EL (cell line): ENCODE data around the gene ANTXR1.
A peak's percentile ranks its signal among the peaks of the same experiment; 100 is the strongest.
"Not testable (repeated sequence)": the region's sequence is repeated elsewhere in the genome, so short reads cannot be mapped to it uniquely, and the experiment has no call there.

ENCODE experiments used
- DNase-seq: peaks from one replicate; pipeline ENCODE4 v3.0.0-alpha.2; 2016

Gene ANTXR1

DNA sequence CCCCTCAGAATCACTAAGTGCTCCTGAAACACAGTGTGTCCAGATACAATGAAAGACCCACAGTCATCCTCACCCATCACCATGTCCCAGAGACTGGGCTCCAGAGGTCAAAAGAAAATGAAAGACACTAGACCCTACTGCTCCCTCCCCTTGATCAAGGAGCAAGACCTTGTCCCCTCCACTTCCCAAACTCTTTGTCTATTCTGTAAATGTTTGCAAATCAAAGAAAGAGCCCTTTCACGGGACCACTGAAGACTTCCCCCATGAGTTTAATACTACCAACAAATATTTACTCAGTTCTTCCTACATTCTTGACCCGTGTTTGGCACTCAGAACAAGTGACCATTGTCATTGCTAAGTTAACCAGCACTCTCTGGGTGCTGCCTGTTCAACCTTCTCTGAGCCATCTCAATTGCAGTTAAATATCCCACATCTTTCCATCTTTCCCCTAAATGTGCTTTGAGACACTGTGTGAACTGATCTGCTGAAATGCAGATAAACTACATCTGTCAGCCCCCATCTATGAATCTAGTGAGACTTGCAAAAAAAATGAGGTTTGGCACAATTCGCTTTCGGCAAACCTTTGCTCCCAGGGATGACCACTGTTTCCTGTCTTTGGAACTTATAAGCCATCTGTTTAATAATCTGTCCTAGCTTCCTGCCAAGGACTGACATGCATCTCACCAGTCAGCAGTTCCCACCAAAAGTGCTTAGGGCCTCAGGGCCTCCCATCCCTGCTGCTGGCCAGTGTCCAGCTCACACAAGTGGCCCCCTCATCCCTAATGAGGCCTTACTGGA is 203.8 kb downstream of the ANTXR1 start:
- DNase-seq: peak; percentile 70

DNA sequence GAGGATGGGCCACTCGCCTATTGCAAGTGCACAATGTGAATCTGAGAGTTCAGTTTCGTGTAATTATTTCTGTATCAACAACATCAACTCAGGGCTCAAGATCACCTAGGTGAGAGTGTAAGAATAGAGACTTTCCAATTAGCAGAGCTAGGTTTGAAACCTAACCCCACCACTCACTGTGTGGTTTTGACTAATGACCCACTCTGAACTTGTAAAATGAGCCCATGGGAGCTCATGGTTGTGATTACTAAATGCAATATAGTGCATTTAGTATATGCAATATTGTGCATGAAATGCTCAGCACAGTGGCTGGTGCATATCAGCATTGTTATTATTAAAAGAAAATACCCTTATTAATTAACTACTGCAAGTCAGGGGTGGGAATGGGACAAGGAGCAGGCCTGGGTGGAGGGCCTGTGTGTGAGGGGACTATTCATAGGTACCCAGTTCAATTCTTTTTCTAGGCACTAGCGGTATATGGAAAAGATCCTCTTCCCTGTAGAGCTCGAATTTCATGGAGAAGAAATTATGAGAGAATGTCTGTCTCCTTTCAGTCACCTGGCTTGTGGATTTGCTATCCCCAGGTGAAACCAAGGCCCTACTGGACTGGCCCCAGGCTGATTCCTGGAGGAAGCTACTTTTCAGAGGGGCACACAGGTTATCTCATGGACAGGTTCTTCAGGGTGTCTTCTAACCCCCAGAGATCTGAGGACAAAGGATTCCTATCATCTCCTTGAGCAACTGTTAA is 204.5 kb downstream of the ANTXR1 start:
- no peak for DNase-seq

DNA sequence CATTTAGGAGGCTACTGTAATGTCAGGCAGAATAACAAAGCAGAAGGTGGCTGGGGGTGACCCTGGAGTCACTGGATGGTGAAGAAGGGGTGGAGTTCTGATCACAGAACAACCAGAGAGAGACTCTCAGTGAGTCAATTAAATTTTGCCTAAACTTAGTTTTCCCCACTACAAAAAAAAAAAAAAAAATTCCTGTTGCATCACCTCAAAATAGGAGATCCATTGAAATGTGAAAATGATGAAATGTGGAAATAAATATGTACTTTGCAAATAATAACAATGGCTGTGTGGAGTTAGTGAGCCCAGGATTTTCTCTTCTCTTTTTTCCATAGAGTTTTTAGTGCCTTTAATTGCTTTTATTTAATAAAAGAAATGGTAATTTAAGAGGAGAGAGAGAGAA is 208.5 kb downstream of the ANTXR1 start:
- DNase-seq: no peak

DNA sequence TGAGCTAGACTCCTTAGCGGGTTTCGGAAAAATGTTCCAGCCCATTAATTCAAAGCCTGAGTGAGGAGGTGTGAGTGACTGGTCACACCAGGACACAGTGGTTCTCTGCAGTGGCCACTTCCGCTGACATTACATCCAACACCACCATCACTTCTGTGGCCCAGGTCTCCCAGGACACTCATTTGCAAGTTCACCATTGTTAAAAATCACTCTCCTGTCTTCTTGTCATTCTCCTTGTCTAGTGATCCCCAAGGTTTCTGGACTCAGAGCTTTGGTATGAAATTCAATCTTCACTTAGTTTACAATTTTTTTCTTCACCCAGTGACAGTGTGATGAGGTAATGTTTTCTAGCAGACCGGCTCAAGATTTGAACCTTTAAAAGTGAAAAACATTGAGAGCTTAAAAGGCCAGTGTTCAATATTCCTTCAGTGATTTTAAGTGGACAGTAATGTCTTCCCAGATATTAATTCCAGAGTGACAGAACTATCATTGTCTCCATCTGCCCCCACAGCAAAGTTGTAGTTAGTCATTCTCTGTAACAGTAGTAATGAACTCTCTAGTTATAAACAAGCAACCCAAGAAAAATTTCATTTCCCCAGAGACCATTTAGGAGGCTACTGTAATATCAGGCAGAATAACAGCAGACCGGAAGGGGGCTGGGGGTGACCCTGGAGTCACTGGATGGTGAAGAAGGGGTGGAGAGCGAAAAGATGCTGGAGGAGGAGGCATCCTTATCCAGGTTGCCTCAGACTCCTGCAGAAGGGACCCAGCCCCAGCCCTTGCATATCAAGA is 209.2 kb downstream of the ANTXR1 start:
- peak; percentile 60 for DNase-seq

DNA sequence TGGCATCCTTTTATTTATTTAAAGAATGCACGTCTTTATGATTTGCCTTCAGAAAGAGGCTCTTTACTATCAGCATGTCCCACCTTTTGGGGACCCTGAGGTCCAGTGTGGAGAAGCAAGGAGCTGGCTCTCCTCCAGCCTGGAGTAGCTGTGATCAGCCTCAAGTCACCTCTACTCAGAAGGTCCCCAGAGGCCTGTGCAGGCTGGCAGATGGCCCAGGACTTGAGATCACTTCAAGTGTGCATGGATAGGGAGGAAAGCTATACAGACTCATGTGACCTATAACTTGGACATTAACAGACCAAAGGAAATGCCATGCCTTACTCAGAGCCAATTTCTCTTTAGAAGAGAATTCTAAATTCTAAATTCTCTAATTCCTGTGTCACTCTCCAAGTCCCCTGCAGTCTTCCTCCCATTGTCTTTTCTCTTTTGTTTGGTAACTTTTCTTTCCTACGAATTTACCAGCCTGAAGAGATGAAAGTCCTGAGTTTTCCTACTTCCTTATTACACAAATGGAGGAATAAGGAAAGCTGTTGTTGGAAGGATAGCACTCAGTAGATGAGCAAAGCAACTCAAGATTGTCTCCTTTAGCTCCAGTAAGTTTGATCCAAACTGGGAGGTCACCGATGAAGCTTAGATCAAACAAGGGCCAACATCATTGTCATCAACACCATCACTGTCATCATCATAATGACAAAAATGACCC is 210.1 kb downstream of the ANTXR1 start:
- peak; percentile 54 for DNase-seq

DNA sequence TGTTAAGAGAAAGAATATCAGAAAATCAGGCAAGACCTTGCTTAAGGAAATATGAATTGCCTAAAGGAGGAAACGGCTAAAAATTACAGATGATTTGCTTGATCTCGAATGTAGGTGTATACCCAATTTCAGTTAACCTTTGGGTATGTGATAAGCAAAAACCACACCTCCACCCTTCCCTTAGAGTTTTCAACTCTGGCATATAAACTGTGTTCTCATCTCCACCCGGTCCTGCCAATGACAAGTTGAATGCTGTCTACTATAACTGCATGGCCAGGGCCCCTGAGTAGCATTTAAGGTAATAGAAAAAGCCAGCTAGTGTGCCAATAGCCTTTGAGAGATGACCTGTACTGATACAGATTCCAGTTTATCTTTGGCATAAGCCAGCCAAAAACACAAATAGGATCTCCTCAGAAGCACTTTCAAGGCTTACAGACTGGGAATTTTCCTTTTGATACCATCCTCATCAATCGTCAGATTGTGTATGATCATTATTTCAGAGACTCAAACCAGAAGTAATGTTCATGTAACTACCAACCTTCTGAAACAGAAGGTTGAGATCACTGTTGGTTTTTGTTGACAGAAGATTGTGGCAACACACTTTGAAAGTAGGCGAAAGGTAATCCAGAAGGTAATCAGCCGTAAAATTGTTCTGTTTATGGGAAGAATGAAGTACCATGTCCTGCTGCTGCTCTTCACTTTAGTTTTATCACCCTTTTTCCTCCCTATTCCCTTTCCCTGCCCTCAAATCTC is 211.0 kb downstream of the ANTXR1 start:
- no peak for DNase-seq

DNA sequence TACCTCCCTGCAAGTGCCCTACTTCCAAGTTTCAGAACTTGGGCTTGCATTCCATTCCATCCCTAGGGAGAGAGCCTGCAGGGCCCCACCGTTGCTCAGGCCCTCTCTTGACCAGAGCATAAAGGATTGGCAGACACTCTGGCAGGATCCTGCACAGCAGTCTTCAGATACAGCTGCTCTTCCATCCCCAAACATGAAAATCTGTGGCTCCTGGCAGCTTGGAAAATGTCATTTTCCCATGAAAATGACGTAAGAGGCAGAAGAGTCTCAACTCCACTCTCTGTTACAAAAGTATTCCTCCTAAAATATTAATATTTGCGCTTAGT is 211.5 kb downstream of the ANTXR1 start:
- DNase-seq: no peak

DNA sequence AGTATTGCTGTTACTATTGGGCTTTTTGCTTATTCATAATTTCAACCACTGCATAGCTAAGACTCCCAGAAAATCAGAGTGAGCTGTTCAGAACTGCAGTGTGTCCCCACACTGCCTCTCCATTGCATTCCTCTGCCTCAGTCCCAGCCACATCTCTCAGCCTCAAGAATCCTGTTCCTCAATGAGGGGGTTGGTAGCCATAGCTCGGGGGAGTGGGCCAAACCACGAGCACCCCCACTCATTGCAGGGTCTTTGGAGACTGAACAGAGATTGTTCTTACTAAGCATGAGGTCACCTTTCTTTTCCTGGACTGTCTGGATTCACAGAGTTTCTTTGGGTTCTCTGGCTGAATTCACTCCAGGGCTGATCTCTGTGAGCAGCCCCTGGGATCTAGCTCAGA is 213.0 kb downstream of the ANTXR1 start:
- DNase-seq: no peak

DNA sequence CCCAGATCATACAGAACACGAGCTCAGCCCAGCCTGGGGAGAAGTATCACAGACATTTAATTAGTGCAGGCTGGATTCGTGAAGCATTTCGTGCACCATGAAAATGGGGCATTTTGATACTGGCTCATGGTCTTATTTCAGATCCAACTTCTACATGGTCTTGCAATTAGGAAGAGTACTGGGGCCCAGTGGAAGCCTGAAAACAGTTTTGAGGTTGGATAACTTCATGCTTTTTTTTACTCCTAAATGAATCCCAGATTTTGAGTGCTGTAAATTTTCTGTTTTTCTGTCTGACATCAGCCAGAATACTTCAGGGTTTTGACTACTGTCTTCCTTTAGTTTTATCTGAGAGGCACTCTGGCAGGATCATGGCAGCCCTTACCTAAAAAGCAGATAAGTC is 213.9 kb downstream of the ANTXR1 start:
- no peak for DNase-seq

DNA sequence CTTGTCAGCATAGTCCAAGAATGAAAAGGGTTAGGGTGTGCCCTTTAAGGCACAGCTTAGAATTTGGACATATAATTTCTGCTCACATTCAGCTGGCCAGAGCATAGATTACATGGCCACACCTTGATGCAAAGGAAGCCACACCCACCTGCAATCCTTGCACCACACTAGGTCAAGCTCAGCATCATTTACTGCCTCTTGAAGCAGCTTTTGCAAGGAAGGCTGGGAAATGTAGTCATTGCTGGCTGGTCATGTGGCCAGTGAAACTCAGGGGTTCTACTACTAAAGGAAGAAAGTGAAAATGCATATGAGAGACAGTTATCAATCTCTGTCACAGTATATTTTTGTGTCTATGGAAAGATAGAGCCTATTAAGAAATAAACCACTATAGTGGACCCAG is 214.7 kb downstream of the ANTXR1 start:
- DNase-seq: no peak

DNA sequence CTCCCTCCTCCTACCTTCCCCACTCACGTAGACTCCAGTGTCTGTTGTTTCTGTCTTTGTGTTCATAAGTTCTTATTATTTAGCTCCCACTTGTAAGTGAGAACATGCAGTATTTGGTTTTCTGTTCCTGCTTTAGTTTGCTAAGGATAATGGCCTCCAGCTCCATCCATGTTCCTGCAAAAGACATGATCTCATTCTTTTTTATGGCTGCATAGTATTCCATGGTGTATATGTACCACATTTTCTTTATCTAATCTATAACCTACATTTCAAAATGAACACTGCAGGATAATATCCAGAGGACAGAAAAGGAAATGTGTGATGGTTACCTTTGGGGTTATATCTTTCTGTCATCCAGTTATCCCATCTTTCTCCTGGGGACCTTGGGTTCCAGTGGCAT is 218.0 kb downstream of the ANTXR1 start:
- DNase-seq: not testable (repeated sequence)

DNA sequence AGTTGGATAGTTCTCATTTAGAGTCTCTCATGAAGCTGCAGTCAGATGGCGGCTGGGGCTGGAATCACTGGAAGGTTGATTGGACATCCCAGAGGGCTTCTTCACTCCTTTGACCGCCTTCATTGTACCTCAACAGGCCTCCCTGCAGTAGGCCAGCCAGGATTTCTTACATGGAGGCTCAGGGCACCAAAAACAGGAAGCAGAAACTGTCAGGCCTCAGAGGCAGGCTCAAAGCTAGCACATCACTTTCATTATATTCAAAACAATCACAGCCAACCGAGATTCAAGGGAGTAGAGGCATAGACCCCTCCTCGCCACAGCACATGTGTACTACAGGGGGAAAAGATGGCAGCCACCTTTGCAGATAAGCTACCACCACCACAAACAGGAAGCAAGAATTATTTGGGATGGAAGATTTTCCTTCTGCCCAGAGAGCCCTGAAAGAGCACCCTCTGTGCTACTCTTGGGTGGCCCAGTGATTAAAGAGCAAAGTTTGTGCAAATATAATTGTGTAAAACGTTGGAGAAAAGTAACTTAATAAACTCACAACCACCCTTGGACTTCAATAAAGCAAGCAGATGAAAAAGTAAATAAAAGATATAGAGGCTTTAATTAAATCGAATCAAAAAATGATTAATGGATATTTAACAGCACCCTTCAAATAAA is 218.8 kb downstream of the ANTXR1 start:
- DNase-seq: no peak

DNA sequence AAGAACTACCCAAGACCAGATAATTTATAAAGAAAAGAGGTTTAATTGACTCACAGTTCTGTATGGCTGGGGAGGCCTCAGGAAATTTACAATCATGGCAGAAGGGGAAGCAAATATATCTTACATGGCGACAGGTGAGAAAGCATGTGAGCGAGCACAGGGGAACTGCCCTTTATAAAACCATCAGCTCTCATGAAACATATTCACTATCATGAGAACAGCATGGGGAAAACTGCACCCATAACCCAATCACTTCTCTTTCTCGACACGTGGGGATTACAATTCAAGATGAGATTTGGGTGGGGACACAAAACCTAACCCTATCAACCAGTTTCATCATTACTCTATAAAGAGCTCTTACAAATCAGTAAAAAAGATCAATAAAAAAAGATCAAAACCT is 222.9 kb downstream of the ANTXR1 start:
- DNase-seq: not testable (repeated sequence)

DNA sequence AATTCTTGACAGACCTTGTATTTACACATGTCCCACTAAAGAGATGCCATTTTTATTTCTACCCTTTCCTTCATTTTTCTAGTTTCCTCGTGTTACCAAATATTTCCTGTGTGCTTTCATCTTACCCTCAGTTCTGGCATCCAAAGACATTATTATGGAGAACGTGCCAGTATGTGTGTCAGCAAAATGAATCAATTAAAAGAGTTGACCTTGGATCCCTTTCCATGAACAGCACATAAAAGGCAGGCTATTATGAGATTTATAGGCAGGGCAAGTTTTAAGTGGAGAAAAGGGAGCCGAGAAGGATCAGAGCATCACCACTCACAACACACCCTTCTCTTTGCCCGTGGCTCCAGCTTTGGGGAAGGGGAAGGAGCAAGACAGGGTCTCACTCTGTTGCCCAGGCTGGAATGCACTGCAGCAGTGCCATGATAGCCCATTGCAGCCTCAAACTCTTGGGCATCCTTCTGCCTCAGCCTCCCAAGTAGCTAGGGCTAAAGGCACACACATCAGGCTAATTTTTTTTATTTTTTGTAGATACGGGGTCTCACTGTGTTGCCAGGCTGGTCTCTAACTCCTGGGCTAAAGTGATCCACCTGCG is 224.2 kb downstream of the ANTXR1 start:
- DNase-seq: no peak

DNA sequence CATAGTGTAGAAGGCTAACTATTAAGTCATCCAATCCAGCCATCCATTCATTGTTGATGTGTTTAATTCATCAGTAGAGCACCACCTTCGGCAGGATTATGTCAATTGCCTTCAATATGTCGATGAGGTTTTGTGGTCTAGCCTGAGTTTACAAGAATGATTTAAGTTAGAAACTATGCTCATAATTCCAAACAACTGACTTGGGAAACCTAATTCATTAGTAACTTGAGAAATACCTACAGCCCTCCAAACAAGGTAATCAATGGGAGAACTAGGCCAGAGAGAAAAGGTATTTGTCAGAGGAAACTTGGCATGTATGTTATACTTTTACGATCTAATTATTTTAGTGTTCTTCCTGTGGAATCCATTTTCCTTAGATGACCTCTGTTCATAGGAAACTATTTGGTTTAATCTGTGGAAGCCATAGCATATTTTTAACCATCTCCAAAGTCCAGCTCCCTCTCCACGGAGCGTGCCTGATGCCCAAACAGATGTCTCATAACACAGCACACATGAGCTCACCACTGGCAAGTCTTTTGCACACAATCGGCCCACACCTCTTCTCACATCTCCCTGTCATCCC is 225.6 kb downstream of the ANTXR1 start:
- DNase-seq: peak; percentile 84

DNA sequence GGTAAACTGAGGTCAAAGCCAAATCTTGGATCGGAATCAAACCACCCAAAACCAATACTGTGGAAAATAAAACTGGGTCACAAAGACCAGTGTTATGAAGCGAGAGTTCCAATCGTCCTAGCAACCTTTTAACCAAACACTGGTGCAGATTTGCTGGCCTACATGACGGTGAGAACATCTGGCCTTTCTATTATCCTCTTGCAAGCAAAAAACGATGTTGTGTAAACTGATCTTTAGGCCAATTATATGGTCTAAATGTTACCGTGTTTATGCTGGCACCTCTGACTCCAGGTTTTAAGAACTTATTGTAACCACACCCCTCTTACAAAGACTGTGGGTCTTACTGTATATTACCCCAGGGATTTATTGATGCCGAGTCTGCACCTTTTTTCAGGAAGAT is 228.1 kb downstream of the ANTXR1 start:
- no peak for DNase-seq

DNA sequence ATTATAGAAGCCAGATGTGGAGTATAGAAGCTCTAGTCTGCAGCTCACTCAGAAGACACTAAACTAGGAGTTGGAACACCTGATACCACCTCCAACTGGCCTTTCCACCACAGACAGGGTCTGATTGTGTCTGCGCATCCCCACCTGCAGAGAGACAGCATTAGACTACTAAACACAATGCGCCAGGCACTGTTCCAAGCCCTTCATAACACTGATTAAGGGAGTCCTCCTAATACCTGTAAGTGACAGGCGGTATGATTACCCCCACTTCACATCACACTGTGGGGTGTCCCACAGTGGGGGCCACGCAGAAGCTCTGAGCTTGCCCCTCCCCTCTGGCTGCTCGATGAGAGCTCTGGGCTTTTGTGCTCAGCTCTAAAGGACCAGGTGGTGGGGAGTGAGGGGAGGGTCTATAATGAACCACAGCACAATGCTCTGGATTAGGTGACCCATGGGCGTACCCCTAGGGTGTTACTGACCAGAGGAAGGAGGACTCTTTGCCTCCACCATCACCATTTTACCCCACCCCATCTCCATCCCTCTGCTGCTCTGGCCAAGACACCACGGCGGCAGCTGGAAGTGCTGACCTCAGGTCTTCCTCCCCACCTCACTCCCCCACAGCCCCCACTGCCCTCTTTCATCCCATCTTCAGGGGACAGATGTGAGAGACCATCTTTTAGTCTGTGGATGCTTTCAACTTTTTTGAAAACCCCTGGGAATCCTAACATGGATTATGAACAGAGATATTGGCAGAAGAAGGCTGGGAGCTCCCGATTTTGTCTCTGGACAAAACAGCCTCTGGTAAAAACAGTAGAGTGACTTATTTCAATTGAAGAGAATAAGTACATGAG is 228.9 kb downstream of the ANTXR1 start:
- DNase-seq: no peak

DNA sequence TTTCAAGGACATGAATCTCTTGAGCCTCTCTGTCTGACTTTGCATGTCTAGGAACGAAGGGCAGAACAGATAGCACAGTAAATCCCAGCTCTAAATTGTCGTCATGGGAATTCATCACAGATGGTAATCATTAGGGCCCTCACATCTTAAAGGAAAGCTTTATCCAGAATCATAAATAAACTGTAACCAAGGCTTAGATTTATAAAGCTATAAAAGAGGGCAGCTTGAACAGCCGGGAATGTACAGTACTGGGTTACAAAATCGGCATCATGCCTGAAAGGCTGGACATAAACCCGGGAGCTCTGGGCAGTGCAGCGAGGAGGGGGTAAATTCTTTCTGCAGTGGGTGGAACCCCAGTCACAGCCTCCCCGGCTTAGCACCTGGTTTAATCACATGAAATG is 229.7 kb downstream of the ANTXR1 start:
- peak; percentile 68 for DNase-seq

DNA sequence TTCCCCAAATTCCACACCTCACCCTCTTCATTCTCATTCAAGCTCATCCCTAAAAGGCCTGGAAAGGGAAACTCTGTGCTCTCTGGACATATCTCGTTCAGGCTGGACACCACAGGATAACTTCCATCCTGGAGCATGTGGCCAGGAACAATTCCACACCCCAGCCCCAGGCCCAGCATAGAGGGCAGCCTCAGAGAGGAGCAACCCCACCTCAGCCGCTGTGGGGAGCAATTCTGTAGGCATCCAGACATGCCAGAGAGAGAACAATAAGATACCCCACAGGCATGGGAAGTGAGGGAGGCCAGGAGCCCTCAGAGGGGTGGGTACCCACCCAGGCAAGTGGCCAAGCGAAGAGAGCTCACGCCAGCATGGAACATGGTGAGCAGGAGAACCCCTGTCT is 230.7 kb downstream of the ANTXR1 start:
- DNase-seq: no peak

DNA sequence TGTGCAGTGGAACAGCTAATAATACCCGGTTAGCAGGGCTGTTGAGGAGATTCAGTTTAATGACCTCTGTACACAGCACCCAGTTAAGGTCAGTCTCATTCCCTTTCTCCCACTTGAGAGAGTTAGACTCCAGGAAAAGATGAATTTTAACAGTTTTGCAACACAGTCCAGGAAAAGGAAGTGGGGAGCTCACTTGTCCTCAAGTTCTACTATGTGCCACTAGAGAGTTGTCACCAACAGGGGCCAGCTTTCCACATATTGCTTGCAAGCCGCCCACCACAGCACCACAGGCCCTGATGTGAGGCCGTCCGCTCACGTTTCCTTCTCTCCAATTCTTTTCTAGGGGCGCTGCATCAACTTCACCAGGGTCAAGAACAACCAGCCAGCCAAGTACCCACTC is 231.9 kb downstream of the ANTXR1 start:
- DNase-seq: no peak
